CD4-positive, alpha-beta T cell treated with Interleukin-6 at 100 ng/mL for 8 hours (primary cell): Measurements from ENCODE around the gene KIF22.

Experiments
- DNase-seq: peaks from one replicate; pipeline ENCODE4 v3.0.0-alpha.2; 2020; ENCODE audit warnings: mixed read lengths, low spot score

The KIF22 gene

DNA sequence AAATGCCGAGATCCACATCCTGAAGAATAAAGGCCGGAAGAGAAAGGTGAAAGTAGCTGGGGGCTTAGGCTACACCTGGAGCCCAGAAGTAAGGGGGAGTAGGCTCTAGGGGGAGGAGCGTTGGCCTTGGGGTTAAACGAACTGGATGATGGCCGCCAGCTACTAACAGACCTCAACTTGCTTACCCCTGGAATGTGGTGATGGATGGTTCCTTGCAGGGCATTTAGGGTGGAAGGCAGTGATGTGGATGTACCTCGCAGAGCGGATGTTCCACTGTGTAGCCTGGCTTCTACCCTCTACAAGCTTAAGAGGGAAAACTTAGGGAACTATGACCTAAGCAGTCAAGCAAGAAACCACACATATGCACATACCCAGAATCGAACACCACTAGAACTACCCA is 13.5 kb downstream of the KIF22 start:
- no peak for DNase-seq

DNA sequence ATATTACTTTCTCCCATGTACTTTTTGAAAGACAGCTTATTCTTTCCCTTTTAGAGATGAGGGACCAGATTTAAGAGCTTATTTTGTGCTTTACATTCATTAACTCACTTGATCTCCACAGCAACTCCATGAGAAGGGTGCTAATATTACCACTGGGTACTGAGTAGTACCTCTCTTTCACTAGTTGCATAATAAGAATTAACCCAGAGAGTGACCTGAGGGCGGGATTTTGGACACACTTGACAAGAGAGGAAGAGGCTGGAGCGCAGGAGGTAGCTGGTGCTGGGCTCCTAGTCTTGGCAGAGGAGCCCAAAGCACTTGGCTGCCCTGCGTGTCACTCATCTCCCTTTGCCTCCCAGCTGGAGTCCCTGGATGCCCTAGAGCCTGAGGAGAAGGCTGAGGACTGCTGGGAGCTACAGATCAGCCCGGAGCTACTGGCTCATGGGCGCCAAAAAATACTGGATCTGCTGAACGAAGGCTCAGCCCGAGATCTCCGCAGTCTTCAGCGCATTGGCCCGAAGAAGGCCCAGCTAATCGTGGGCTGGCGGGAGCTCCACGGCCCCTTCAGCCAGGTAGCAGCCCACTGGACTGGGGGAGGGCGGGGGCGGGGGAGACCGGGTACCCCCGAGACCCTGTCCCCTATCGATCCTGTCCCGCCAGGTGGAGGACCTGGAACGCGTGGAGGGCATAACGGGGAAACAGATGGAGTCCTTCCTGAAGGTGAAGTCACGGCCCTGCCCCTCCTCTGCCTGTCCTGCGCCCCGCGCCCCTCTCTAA is 14.1 kb downstream of the KIF22 start:
- DNase-seq, result no peak

- peak; percentile 97 for DNase-seq
Observed at GRCh38 chr16:29805232-29806098, 14.9 kb downstream of the KIF22 start.

DNA sequence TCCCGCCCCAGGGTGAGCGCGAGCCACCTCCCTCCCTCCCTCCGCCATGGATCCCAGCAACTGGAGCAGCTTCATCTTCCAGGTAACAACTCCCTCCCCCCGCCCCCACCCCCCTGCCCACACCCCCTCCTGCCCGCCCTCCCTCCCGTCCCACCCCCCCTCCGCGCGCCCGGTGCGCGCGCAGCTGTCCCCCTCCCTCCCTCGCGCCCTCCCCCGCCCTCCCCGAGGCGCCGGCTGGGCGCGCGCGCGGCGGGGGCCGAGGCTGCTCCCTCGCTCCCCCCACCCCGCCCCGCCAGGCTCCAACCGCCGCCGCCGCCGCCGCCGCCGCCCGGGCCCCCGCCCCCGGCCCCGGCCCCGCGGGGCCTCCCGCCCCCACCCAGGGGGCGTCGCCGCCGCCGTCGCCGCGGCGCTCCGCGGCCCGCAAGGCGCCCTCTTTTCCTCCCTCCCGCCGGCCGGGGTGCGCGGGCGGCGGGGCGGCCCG is 15.6 kb downstream of the KIF22 start, which contains the start of gene MAZ:
Gene MAZ (plus strand): TSS at position 431 of the 481 bp plus-strand sequence. CDS start 173 bp downstream, outside the sequence.
- DNase-seq, result no peak

- DNase-seq, result no peak
Observed at GRCh38 chr16:29806641-29807425, 16.3 kb downstream of the KIF22 start.

- DNase-seq, result peak; percentile 85
Observed at GRCh38 chr16:29807426-29808218, 17.1 kb downstream of the KIF22 start.

GRCh38 chr16:29808219-29808900 is 17.8 kb downstream of the KIF22 start:
- no peak for DNase-seq

- no peak for DNase-seq
Observed at GRCh38 chr16:29809031-29809747, 18.6 kb downstream of the KIF22 start.

DNA sequence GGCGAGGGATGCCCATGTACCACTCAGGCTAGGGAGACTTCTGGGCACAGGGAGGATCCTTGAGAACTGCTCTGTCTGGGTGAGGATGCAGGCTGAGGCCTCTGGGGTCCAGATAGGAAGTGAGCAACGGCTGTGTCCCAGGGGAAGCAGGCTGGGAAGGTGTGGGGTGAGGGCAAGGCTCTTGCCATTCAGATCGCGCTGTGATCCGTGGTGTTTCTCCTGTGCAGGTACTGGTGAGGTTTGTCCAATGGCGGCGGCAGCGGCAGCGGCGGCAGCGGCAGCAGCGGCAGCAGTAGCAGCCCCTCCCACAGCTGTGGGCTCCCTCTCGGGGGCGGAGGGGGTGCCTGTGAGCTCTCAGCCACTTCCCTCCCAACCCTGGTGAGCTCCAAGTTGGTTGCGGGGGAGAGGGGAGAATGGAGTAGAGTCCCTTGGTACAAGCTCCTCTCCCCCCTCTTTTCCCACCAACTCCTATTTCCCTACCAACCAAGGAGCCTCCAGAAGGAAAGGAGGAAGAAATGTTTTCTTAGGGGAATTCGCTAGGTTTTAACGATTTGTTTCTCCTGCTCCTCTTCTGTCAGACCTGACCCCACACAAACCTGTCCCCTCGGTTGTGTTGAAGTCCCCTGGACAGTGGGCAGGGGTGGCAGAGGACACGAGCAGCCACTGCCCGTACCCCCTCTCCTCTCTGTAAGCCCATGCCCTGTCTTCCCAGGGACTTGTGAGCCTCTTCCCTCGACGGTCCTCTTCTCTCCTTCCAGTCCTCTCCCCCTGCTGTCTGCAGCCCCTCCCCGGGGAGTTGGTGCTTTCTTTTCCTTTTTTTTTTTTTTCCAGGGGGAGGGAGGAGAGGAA is 19.5 kb downstream of the KIF22 start:
- no peak for DNase-seq

GRCh38 chr16:29810699-29811169 is 20.2 kb downstream of the KIF22 start:
- DNase-seq, result no peak

- DNase-seq, result peak; percentile 62
Observed at GRCh38 chr16:29811170-29811895, 20.8 kb downstream of the KIF22 start.

DNA sequence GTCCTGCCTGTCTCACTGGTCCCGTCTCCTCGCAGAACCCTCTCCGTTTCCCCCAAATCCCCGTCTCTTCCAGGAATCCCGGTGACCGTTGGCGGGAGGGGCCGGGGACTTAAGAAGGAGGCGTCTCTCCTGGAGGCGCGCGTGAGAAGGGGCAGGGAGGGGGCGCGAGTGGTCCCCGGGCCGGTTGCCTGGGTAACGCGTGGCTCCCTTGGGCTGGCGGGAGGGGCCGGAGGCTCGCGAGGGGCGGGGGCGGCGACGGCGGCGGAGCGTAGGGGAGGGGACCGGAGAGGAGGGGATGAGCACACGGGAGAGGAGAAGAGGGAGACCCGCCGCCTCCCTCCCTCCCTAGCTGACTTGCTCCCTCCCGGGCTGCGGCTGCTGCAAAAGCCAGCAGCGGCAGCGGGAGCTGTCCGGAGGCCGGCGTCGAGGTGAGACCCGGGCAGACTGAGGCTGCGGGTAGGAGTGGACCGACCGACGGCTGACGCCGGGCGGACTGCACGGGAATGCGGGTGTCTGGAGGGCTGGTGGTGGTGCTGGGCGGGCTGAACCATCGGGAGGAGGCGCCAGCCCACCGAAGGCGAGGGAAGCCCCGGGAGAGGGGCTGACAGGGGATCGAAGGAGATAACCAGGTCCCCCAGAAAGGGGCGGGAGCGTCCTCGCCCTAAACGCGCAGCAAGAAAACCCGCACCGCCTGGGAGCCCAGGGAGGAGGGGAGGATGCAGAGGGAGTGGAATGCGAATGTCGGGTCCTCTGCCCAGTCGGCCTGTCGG is 21.5 kb downstream of the KIF22 start, which contains the start of gene PRRT2:
Gene PRRT2 (plus strand): TSS at position 298 of the 770 bp plus-strand sequence. CDS start 862 bp downstream, outside the sequence.
- peak; percentile 44 for DNase-seq

- DNase-seq, result no peak
Observed at GRCh38 chr16:29812754-29813643, 22.4 kb downstream of the KIF22 start.

GRCh38 chr16:29813644-29814562 is 23.4 kb downstream of the KIF22 start:
- no peak for DNase-seq

- DNase-seq, result no peak
Observed at GRCh38 chr16:29814592-29814991, 24.0 kb downstream of the KIF22 start.
